ENCODE measurements around the gene ESRRG.

The ESRRG gene

GRCh38 chr1:216464489-216464888, 258.7 kb downstream of the ESRRG start:
- no peak overlapping the region for H3K27ac ChIP-seq
- intact Hi-C loops (cut with DNase I; ENCODE audit: low total_unique reads): no loop called here
- no peak for DNase-seq

GRCh38 chr1:216462066-216462775, 261.0 kb downstream of the ESRRG start:
- H3K4me1 ChIP-seq: no peaks in the 10 kb centered on the region
- H3K36me3 ChIP-seq: no peaks in the 10 kb centered on the region
- no peak overlapping the region for H3K4me3 ChIP-seq
- no peak for DNase-seq
- no peaks in the 10 kb centered on the region for H3K9me3 ChIP-seq
- intact Hi-C loops (cut with DNase I; ENCODE audit: low total_unique reads): no loop called here
- H3K27ac ChIP-seq: no peak overlapping the region
- TF ChIP-seq, protein P1, sequence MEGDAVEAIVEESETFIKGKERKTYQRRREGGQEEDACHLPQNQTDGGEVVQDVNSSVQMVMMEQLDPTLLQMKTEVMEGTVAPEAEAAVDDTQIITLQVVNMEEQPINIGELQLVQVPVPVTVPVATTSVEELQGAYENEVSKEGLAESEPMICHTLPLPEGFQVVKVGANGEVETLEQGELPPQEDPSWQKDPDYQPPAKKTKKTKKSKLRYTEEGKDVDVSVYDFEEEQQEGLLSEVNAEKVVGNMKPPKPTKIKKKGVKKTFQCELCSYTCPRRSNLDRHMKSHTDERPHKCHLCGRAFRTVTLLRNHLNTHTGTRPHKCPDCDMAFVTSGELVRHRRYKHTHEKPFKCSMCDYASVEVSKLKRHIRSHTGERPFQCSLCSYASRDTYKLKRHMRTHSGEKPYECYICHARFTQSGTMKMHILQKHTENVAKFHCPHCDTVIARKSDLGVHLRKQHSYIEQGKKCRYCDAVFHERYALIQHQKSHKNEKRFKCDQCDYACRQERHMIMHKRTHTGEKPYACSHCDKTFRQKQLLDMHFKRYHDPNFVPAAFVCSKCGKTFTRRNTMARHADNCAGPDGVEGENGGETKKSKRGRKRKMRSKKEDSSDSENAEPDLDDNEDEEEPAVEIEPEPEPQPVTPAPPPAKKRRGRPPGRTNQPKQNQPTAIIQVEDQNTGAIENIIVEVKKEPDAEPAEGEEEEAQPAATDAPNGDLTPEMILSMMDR (IDR thresholded peaks at IDR 0.05): no peak
- H3K27me3 ChIP-seq: no peaks in the 10 kb centered on the region

More at GRCh38 chr1:216464489-216464888, 258.7 kb downstream of the ESRRG start:
- H3K4me1 ChIP-seq: no peaks in the 10 kb centered on the region
- H3K4me3 ChIP-seq: no peak overlapping the region
- no peaks in the 10 kb centered on the region for H3K9me3 ChIP-seq
- H3K36me3 ChIP-seq: no peaks in the 10 kb centered on the region
- TF ChIP-seq, protein P1 (IDR thresholded peaks at IDR 0.05): no peak
- no peaks in the 10 kb centered on the region for H3K27me3 ChIP-seq

DNA sequence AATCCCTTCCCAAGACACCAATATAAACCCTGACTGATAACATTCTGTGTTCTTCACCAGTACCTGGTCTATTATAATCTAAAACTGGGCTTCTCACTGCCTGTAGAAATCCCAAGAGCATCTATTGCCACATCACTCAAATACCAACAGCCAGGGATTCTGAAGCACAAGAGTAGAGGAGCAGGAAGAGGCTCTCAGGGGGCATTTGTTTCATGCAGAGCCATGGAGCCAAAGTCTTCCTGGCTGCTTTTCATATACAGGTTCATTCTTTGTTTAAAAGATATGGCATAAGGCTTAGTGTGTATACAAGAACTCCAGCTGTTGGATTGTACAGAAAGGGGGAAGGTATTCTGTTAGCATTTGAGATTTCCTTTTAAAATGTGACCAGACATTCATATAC, 261.8 kb downstream of the ESRRG start:
- H3K4me3 ChIP-seq: no peak overlapping the region
- intact Hi-C loops (cut with DNase I; ENCODE audit: low total_unique reads): no loop called here
- no peak for DNase-seq
- TF ChIP-seq, protein P1 (IDR thresholded peaks at IDR 0.05): no peak
- H3K36me3 ChIP-seq: no peaks in the 10 kb centered on the region
- no peaks in the 10 kb centered on the region for H3K4me1 ChIP-seq
- H3K27ac ChIP-seq: no peak overlapping the region
- no peaks in the 10 kb centered on the region for H3K27me3 ChIP-seq
- no peaks in the 10 kb centered on the region for H3K9me3 ChIP-seq

- H3K4me1 ChIP-seq: no peaks in the 10 kb centered on the region
- intact Hi-C loops (cut with DNase I; ENCODE audit: low total_unique reads): no loop called here
- no peaks in the 10 kb centered on the region for H3K27me3 ChIP-seq
- H3K4me3 ChIP-seq: no peak overlapping the region
- H3K36me3 ChIP-seq: no peaks in the 10 kb centered on the region
- H3K27ac ChIP-seq: no peak overlapping the region
- TF ChIP-seq, protein P1 (IDR thresholded peaks at IDR 0.05): no peak
- H3K9me3 ChIP-seq: no peaks in the 10 kb centered on the region
- no peak for DNase-seq
Measured at GRCh38 chr1:216459651-216460207, 263.5 kb downstream of the ESRRG start.

DNA sequence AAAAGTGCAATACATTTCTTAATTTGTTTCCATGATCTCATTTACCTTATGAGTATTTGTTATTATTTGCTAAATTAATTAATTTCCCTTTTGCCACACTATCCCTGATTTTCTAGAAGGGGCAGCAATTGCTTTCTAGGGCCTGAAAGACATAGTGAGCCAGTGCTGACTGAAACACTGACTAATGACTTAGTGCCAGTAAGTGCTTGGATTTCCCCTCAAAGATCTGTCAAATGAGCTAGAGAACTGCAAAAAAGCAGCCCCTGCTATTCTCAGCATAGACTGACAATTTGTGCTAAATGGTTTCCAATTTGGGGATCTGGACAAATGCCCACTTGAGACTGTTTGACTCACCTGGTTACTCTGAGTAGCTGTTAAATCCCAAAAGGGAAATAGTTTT, 264.4 kb downstream of the ESRRG start:
- no peaks in the 10 kb centered on the region for H3K9me3 ChIP-seq
- no peaks in the 10 kb centered on the region for H3K36me3 ChIP-seq
- no peak overlapping the region for H3K4me3 ChIP-seq
- H3K4me1 ChIP-seq: no peaks in the 10 kb centered on the region
- DNase-seq: no peak
- intact Hi-C loops (cut with DNase I; ENCODE audit: low total_unique reads): no loop called here
- no peaks in the 10 kb centered on the region for H3K27me3 ChIP-seq
- no peak overlapping the region for H3K27ac ChIP-seq
- TF ChIP-seq, protein P1 (IDR thresholded peaks at IDR 0.05): no peak

Measured in tibial artery (tissue), 4 donors.